Retinal pigment epithelial cell (primary cell): ENCODE results near the gene HSPG2.

Experiments
- DNase-seq: peaks from one replicate; pipeline ENCODE4 v3.0.0-alpha.2; 2010; ENCODE audit warnings: low read depth
- H3K4me3 ChIP-seq: 2 replicates; pipeline ENCODE4 v1.5.1; 2011; ENCODE audit warnings: mild to moderate bottlenecking, low read length, control low read depth, moderate library complexity
- CTCF ChIP-seq: conservative IDR thresholded peaks from 2 replicates; pipeline ENCODE4 v1.5.1; 2011; ENCODE audit warnings: low read depth, low read length, control low read depth, inconsistent platforms

HSPG2 gene

GRCh38 chr1:21887216-21887736 is 49.8 kb downstream of the HSPG2 start:
- H3K4me3 ChIP-seq, result no peak overlapping the region
- DNase-seq, result no peak
- no peak for TF ChIP-seq CTCF

GRCh38 chr1:21886486-21887215 is 50.5 kb downstream of the HSPG2 start:
- TF ChIP-seq CTCF, result no peak
- no peak overlapping the region for H3K4me3 ChIP-seq
- DNase-seq, result no peak

- no peak overlapping the region for H3K4me3 ChIP-seq
- DNase-seq, result no peak
- no peak for TF ChIP-seq CTCF
Measured at GRCh38 chr1:21885236-21886037, 51.7 kb downstream of the HSPG2 start.

- TF ChIP-seq CTCF, result no peak
- no peak for DNase-seq
Measured at GRCh38 chr1:21884456-21885235, 52.5 kb downstream of the HSPG2 start.

GRCh38 chr1:21882721-21883415 is 54.2 kb downstream of the HSPG2 start:
- no peak for TF ChIP-seq CTCF
- no peak overlapping the region for H3K4me3 ChIP-seq
- DNase-seq, result no peak

More at GRCh38 chr1:21884456-21885235, 52.5 kb downstream of the HSPG2 start:
- no peak overlapping the region for H3K4me3 ChIP-seq

- no peak for TF ChIP-seq CTCF
- H3K4me3 ChIP-seq, result no peak overlapping the region
- no peak for DNase-seq
Measured at GRCh38 chr1:21881250-21881649, 55.9 kb downstream of the HSPG2 start.
